Panc1 (cell line): Measurements from ENCODE around the gene BFSP1. TPM values are rescaled to one million over a fixed set of nuclear protein-coding genes. Genes with fewer than 3 reads are reported as not detected.
A peak's percentile ranks its signal among the peaks of the same experiment; 100 is the strongest.

Source experiments
- ATAC-seq: fragments of 200-7000 bp; cut with Tn5 transposase; 2 replicates; pipeline ENCODE4 v1.9.1; 2020; ENCODE audit warnings: mild to moderate bottlenecking, moderate library complexity
- BruUV-seq: library from RNA; stranded (reverse); fragments of 400-500 nt; replicated peaks from 2 replicates; lab custom pipeline; 2021; lab: Mats Ljungman, UMichigan
- CTCF ChIA-PET: fragments of 300-600 bp; sonication (Branson Sonifier 250); formaldehyde crosslinking; loops from one replicate; lab custom pipeline; 2022; ENCODE audit warnings: antibody characterized with exemption; lab: Charles Lee
- POLR2A ChIA-PET: fragments of 300-600 bp; sonication (Branson Sonifier 250); formaldehyde crosslinking; loops from one replicate; lab custom pipeline; 2022; ENCODE audit warnings: antibody characterized with exemption; lab: Charles Lee
- DNase-seq: peaks from one replicate; pipeline ENCODE4 v3.0.0-alpha.2; 2010; ENCODE audit warnings: low read depth, low spot score
- H3K27ac ChIP-seq: 2 replicates; pipeline ENCODE4 v1.5.1; 2011; ENCODE audit warnings: mild to moderate bottlenecking, low read length, inconsistent platforms
- H3K27me3 ChIP-seq: fragments of 200-500 bp; sonication (Bioruptor generic); 2 replicates; pipeline ENCODE4 v1.6.0; 2014; ENCODE audit warnings: low read length, inconsistent platforms; ENCODE audit not compliant: control insufficient read depth, insufficient read depth
- H3K36me3 ChIP-seq: fragments of 200-500 bp; sonication (Bioruptor generic); 2 replicates; pipeline ENCODE4 v1.5.1; 2014; ENCODE audit warnings: inconsistent platforms, mild to moderate bottlenecking, low read length, moderate library complexity; ENCODE audit not compliant: control insufficient read depth, insufficient read depth
- H3K4me1 ChIP-seq: 2 replicates; pipeline ENCODE4 v1.5.1; 2011; ENCODE audit warnings: inconsistent platforms, mild to moderate bottlenecking, low read length, moderate library complexity; ENCODE audit not compliant: control insufficient read depth, insufficient read depth
- H3K4me3 ChIP-seq, 2 experiments: 2 replicates each; pipeline ENCODE4 v1.5.1; 2011 to 2012; ENCODE audit warnings: low read depth in 2 of 2, low read length in 2 of 2, mild to moderate bottlenecking in 2 of 2, inconsistent platforms in 1 of 2, moderate library complexity in 1 of 2
- H3K9me3 ChIP-seq: fragments of 200-500 bp; sonication (Bioruptor generic); 2 replicates; pipeline ENCODE4 v1.5.1; 2014; ENCODE audit warnings: low read depth, mild to moderate bottlenecking, inconsistent platforms, low read length, moderate library complexity; ENCODE audit not compliant: control insufficient read depth, insufficient read depth
- CTCF ChIP-seq: fragments of 450-650 bp; IDR thresholded peaks from 2 replicates; pipeline ENCODE4 v1.5.1; 2017; ENCODE audit warnings: mild to moderate bottlenecking
- POLR2AphosphoS5 ChIP-seq: IDR thresholded peaks from 2 replicates; pipeline ENCODE4 v1.6.1; 2012; ENCODE audit warnings: mild to moderate bottlenecking, low read depth, low read length, moderate library complexity
- REST ChIP-seq, 2 experiments: IDR thresholded peaks; 2 replicates each; pipeline ENCODE4 v1.6.1; 2011 to 2012; ENCODE audit warnings: low read depth in 2 of 2, control low read depth in 1 of 2, low read length in 1 of 2, mild to moderate bottlenecking in 1 of 2, moderate library complexity in 1 of 2; ENCODE audit not compliant: insufficient read depth in 1 of 2
- SIN3A ChIP-seq: IDR thresholded peaks from 2 replicates; pipeline ENCODE4 v1.6.1; 2012; ENCODE audit warnings: low read depth, mild to moderate bottlenecking, low read length, moderate library complexity, borderline replicate concordance; ENCODE audit not compliant: insufficient read depth
- TCF7L2 ChIP-seq: IDR thresholded peaks from 2 replicates; pipeline ENCODE4 v1.6.1; 2011; ENCODE audit warnings: mild to moderate bottlenecking, low read depth, low read length, inconsistent platforms
- in situ Hi-C: cut with HindIII; loops from 2 replicates; pipeline ENCODE4 v1.10.0; 2016; ENCODE audit warnings: low sequenced_read_pairs, low pct_unique_long_range_greater_than_20kb
- intact Hi-C: fragments of 100-400 bp; cut with micrococcal nuclease; formaldehyde crosslinking; loops from one replicate; pipeline ENCODE4 v1.10.0; 2022; ENCODE audit not compliant: unreplicated experiment
- total RNA-seq: library from RNA; stranded (reverse); gene quantifications from one replicate; pipeline ENCODE4 v1.2.1, GENCODE V29; 2021; ENCODE audit not compliant: unreplicated experiment

The BFSP1 gene
- total RNA-seq, 1 experiment from 2014 or later: 6.9 TPM

GRCh38 chr20:17530153-17530552 is 1.0 kb downstream of the BFSP1 start:
- BruUV-seq: TSS peak; percentile 59
- Histone ChIP-seq H3K4me1 (peaks cover 24% of the 10 kb centered on the region), H3K27ac (peak overlapping the region; percentile 44; the same call in 1 of the 2 replicates), H3K4me3 (peak overlapping the region; percentile 51 to 77; a peak in 3 of 4 replicates), H3K36me3 (no peaks in the 10 kb centered on the region), H3K27me3 (no peaks in the 10 kb centered on the region), H3K9me3 (no peaks in the 10 kb centered on the region)
- ChIA-PET POLR2A (no interaction called here), CTCF (no interaction called here)
- no peak for ATAC-seq
- in situ Hi-C loops: no loop called here
- TF ChIP-seq POLR2AphosphoS5 (no peak), SIN3A (no peak), CTCF (no peak), TCF7L2 (no peak), REST (IDR thresholded peaks at IDR 0.05; ENCODE audit: insufficient read depth in 1 of 2, low read depth in 2 of 2, low read length in 1 of 2) (no peak)
- no peak for DNase-seq
- intact Hi-C loops: no loop called here

- H3K36me3 ChIP-seq: no peaks in the 10 kb centered on the region
- TF ChIP-seq REST (IDR thresholded peaks at IDR 0.05; ENCODE audit: insufficient read depth in 1 of 2, low read depth in 2 of 2, low read length in 1 of 2) (no peak), TCF7L2 (no peak), CTCF (no peak), SIN3A (no peak), POLR2AphosphoS5 (no peak)
- H3K27me3 ChIP-seq: no peaks in the 10 kb centered on the region
- H3K4me3 ChIP-seq: no peak overlapping the region
- DNase-seq: no peak
- no peak overlapping the region for H3K27ac ChIP-seq
- in situ Hi-C loops: no loop called here
- H3K9me3 ChIP-seq: no peaks in the 10 kb centered on the region
- no TSS peak for BruUV-seq
- intact Hi-C loops: no loop called here
- no peak for ATAC-seq
- ChIA-PET CTCF (no interaction called here), POLR2A (no interaction called here)
- H3K4me1 ChIP-seq: peaks cover 24% of the 10 kb centered on the region
These were observed 1.6 kb downstream of the BFSP1 start for GRCh38 chr20:17529586-17529985.
